Esophagus muscularis mucosa (tissue), 3 donors: ENCODE measurements around the gene GRHL1.

Experiments
- POLR2A ChIP-seq: fragments of 450-650 bp; IDR thresholded peaks from one replicate; pipeline ENCODE4 v1.6.1; 2017; ENCODE audit warnings: antibody characterized with exemption, moderate library complexity, mild to moderate bottlenecking, low read depth
- TF ChIP-seq, protein P1 (sequence below), 3 experiments: fragments of 200-600 bp in 2 of 3; fragments of 450-650 bp in 1 of 3; sonication (generic) in 2 of 3; IDR thresholded peaks; one replicate each; pipeline ENCODE4 v1.5.1; 2017 to 2019; ENCODE audit warnings: antibody characterized with exemption in 3 of 3, mild to moderate bottlenecking in 2 of 3, moderate library complexity in 1 of 3

DNA sequence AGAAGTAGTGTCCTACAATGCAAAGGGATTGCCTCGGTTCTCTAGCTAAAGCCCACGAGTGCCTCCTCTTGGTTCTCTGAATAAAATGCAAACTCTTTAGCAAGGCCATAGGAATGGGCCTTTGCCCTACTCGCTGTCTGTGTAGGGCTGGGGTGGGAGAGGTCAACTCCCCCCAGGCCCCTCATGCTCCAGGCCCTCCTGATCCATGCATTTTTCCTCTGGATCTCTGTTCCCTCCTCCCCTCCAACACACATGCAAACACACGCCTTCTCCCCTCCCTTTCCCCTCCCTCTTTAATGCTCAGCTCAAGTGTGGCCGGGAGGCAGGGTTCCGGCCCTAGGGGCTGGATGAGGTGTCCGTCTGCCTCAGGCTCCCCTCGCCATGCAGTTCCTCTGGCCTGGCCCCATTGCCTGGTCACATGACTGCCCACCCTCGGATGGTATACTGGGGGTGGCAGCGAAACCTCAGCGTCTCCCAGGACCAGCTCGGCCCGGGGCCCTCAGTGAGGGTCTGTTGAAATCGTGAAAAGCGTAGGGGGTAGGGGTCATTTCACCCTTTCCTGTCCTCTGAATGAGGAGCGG is 77.0 kb downstream of the GRHL1 start:
- TF ChIP-seq, protein P1, sequence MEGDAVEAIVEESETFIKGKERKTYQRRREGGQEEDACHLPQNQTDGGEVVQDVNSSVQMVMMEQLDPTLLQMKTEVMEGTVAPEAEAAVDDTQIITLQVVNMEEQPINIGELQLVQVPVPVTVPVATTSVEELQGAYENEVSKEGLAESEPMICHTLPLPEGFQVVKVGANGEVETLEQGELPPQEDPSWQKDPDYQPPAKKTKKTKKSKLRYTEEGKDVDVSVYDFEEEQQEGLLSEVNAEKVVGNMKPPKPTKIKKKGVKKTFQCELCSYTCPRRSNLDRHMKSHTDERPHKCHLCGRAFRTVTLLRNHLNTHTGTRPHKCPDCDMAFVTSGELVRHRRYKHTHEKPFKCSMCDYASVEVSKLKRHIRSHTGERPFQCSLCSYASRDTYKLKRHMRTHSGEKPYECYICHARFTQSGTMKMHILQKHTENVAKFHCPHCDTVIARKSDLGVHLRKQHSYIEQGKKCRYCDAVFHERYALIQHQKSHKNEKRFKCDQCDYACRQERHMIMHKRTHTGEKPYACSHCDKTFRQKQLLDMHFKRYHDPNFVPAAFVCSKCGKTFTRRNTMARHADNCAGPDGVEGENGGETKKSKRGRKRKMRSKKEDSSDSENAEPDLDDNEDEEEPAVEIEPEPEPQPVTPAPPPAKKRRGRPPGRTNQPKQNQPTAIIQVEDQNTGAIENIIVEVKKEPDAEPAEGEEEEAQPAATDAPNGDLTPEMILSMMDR (IDR thresholded peaks at IDR 0.05): no peak
- TF ChIP-seq POLR2A: no peak
